Left ventricle myocardium inferior (tissue), 1 donor: ENCODE data around the gene FAF1. TPM values are rescaled to one million over a fixed set of nuclear protein-coding genes. Genes with fewer than 3 reads are reported as not detected.

ENCODE experiments used
- DNase-seq: peaks from one replicate; pipeline ENCODE4 v3.0.0-alpha.2; 2020
- H3K27ac ChIP-seq: fragments of 200-600 bp; replicated peaks from 2 replicates; pipeline ENCODE4 v1.8.0; 2021
- H3K27me3 ChIP-seq: fragments of 200-600 bp; 2 replicates; pipeline ENCODE4 v1.8.0; 2021; ENCODE audit warnings: low read depth
- H3K36me3 ChIP-seq: fragments of 200-600 bp; 2 replicates; pipeline ENCODE4 v1.8.0; 2021
- H3K4me1 ChIP-seq: fragments of 200-600 bp; 2 replicates; pipeline ENCODE4 v1.8.0; 2021
- H3K4me3 ChIP-seq: fragments of 200-600 bp; 2 replicates; pipeline ENCODE4 v1.8.0; 2021; ENCODE audit warnings: mild to moderate bottlenecking, moderate library complexity
- H3K9me3 ChIP-seq: fragments of 200-600 bp; replicated peaks from 2 replicates; pipeline ENCODE4 v1.8.0; 2021
- CTCF ChIP-seq: fragments of 200-600 bp; IDR thresholded peaks from 2 replicates; pipeline ENCODE4 v1.8.0; 2021; ENCODE audit warnings: antibody characterized with exemption, mild to moderate bottlenecking, borderline replicate concordance
- intact Hi-C: fragments of 100-400 bp; cut with micrococcal nuclease; formaldehyde crosslinking; loops from one replicate; pipeline ENCODE4 v1.11.0; 2022
- total RNA-seq: library from RNA; stranded (reverse); fragmentation: NEBNext Ultra II Directional; extraction: Animal tissue kit (Norgen Biotek cat#: 25700); gene quantifications from one replicate; pipeline ENCODE4 v1.2.1, GENCODE V29; 2021
- donor health status: DM: no; HTN: yes; CAD: no; lungs with severe emphysema.

The FAF1 gene
- total RNA-seq, 1 donor from 2014 or later = 80.0 TPM

GRCh38 chr1:50424045-50424883 is 535.8 kb downstream of the FAF1 start:
- Histone ChIP-seq H3K4me1 (peaks cover 67% of the 10 kb centered on the region), H3K27me3 (peaks cover 100% of the 10 kb centered on the region)
- TF ChIP-seq CTCF = no peak

GRCh38 chr1:50423670-50424000 is 536.4 kb downstream of the FAF1 start:
- intact Hi-C loops = no loop called here
- Histone ChIP-seq H3K9me3 (no peaks in the 10 kb centered on the region), H3K27ac (no peak overlapping the region), H3K4me3 (peak overlapping the region; percentile 56), H3K4me1 (peaks cover 71% of the 10 kb centered on the region), H3K36me3 (no peaks in the 10 kb centered on the region), H3K27me3 (peaks cover 100% of the 10 kb centered on the region)
- DNase-seq = no peak
- no peak for TF ChIP-seq CTCF

More at GRCh38 chr1:50424045-50424883, 535.8 kb downstream of the FAF1 start:
- Histone ChIP-seq H3K36me3 (no peaks in the 10 kb centered on the region), H3K27ac (no peak overlapping the region), H3K9me3 (no peaks in the 10 kb centered on the region), H3K4me3 (peak overlapping the region; percentile 56)
- no peak for DNase-seq
- intact Hi-C loops = no loop called here

- Histone ChIP-seq H3K4me3 (peak within 1 kb of the TSS; percentile 56), H3K27ac (no peak within 1 kb of the TSS), H3K4me1 (peaks cover 76% of the 10 kb centered on the region), H3K36me3 (no peaks in the 10 kb centered on the region), H3K27me3 (peaks cover 100% of the 10 kb centered on the region), H3K9me3 (no peaks in the 10 kb centered on the region)
- intact Hi-C loops = no loop called here
- DNase-seq = no peak
- no peak for TF ChIP-seq CTCF
Measured at GRCh38 chr1:50422946-50423669, 537.0 kb downstream of the FAF1 start, which contains the start of gene DMRTA2. DMRTA2 (minus strand) TSS chr1:50423443; CDS start chr1:50421536, 1,907 bp downstream.

- Histone ChIP-seq H3K36me3 (no peaks in the 10 kb centered on the region), H3K9me3 (no peaks in the 10 kb centered on the region), H3K27me3 (peaks cover 100% of the 10 kb centered on the region), H3K27ac (no peak overlapping the region), H3K4me1 (peaks cover 73% of the 10 kb centered on the region), H3K4me3 (peak overlapping the region; percentile 56)
- intact Hi-C loops = no loop called here
- TF ChIP-seq CTCF = no peak
- DNase-seq = no peak
Measured at GRCh38 chr1:50422675-50422945, 537.5 kb downstream of the FAF1 start.

- DNase-seq = no peak
- Histone ChIP-seq H3K4me1 (peaks cover 73% of the 10 kb centered on the region), H3K27me3 (peaks cover 100% of the 10 kb centered on the region), H3K36me3 (no peaks in the 10 kb centered on the region), H3K27ac (no peak overlapping the region), H3K4me3 (no peak overlapping the region), H3K9me3 (no peaks in the 10 kb centered on the region)
- intact Hi-C loops = no loop called here
- no peak for TF ChIP-seq CTCF
Measured at GRCh38 chr1:50421768-50422674, 538.0 kb downstream of the FAF1 start.
